Activated gamma-delta T cell treated with anti-CD3 and anti-CD28 coated beads, Interleukin-2, amount 50 U/mL, for 16 hours (primary cell): ENCODE results near the gene FFAR3.

Experiments
- DNase-seq: peaks from one replicate; pipeline ENCODE4 v3.0.0-alpha.2; 2020; ENCODE audit warnings: low read depth

Gene FFAR3

GRCh38 chr19:35403116-35403760 lies 45.0 kb downstream of the FFAR3 start:
- no peak for DNase-seq

GRCh38 chr19:35404879-35405622 lies 46.8 kb downstream of the FFAR3 start:
- DNase-seq, result no peak

- DNase-seq, result no peak
These were observed 49.4 kb downstream of the FFAR3 start for GRCh38 chr19:35407619-35408018.

GRCh38 chr19:35408284-35409171 lies 50.3 kb downstream of the FFAR3 start:
- DNase-seq, result no peak

GRCh38 chr19:35409191-35409590 lies 50.9 kb downstream of the FFAR3 start:
- DNase-seq, result no peak
